HL-60 (cell line): Measurements from ENCODE around the gene PLEKHG4B.

ENCODE experiments used
- POLR2AphosphoS5 ChIP-seq: IDR thresholded peaks from 2 replicates; pipeline ENCODE4 v1.6.1; 2012; ENCODE audit warnings: low read depth
- TF ChIP-seq, protein P1 (sequence below): IDR thresholded peaks from one replicate; pipeline ENCODE4 v1.5.1; 2011; ENCODE audit warnings: low read length, control low read depth, inconsistent platforms; ENCODE audit not compliant: insufficient read depth

DNA sequence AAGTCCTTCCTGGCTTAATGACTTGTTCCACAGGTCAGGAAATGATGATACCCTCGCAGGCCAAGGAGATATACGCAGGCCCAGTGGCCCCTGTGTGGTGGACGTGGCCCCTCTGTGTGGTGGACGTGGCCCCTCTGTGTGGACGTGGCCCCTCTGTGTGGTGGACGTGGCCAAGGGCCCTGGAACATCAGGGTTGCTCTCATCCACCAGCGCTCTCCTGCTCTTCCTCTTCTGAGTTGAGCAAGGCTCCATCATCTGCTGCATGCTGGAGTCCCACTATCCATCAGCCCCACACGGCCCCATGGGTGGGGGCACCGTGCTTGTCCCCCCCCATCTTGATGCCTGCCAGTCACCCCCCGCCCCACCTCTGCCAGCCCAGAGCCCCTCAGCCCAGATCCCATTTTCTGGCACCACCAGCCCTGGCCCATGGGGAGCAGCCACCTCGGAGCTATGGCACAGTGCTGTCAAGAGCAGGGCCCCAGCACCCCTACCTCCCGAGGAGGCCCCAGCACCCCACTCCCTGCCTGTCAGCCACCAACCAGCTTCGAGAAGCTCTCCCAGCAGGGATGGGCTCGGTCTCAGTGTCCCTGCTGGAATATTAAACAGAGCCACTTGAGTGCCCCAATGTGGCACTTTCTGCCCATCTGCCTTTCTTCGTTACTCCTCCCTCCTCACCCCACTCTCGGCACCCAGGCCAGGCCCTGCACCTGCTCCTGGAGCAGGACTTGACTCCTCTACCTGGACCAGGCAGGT lies 107.4 kb downstream of the PLEKHG4B start:
- TF ChIP-seq, protein P1, sequence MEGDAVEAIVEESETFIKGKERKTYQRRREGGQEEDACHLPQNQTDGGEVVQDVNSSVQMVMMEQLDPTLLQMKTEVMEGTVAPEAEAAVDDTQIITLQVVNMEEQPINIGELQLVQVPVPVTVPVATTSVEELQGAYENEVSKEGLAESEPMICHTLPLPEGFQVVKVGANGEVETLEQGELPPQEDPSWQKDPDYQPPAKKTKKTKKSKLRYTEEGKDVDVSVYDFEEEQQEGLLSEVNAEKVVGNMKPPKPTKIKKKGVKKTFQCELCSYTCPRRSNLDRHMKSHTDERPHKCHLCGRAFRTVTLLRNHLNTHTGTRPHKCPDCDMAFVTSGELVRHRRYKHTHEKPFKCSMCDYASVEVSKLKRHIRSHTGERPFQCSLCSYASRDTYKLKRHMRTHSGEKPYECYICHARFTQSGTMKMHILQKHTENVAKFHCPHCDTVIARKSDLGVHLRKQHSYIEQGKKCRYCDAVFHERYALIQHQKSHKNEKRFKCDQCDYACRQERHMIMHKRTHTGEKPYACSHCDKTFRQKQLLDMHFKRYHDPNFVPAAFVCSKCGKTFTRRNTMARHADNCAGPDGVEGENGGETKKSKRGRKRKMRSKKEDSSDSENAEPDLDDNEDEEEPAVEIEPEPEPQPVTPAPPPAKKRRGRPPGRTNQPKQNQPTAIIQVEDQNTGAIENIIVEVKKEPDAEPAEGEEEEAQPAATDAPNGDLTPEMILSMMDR = no peak
- no peak for TF ChIP-seq POLR2AphosphoS5
